ENCODE data around the gene PPM1L. TPM values are rescaled to one million over a fixed set of nuclear protein-coding genes. Genes with fewer than 3 reads are reported as not detected.

Gene PPM1L
- total and polyA plus RNA-seq, 2 donors (not counting 1 experiment from before 2014, with no cell fraction given), result 1.1 to 12.0 TPM

DNA sequence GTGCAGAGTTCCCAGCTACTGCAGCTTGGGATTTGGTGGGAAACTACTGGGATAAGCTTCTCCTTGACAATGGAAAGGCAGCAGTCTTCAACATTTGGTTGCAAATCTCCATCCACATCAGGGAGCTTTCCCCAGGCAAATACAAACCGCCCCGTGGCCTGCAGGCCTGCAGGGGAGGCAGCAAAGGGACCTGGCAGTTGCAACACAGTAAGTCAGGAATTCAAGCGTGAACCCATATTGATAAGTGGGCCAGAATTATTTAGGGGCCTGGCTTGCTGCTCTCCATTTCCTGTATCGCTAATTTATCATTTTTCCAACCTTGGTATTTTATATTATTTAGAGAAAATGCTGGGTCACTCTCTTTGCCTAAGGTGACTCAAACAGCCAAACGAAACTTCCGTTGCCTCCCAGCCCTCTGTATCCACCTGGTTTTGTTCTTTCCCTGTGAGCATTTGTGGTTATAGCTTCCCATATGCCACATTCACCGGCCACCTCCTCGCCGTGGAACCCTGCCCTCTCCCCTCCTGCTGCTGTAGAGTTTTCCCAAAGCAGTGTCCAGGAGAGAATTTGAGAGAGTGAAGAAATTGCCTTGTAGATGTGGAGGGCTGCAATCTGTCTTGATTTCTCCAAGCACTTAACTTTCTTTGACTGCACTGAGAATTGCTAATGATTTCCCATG, 314.4 kb downstream of the PPM1L start:
- no peak overlapping the region for H2AFZ ChIP-seq (ENCODE audit: insufficient read depth, low read depth, low read length, poor library complexity, severe bottlenecking)
- H3K36me3 ChIP-seq (replicated peaks in 1 of 2; ENCODE audit: control extremely low read depth in 1 of 2, control insufficient read depth in 1 of 2, extremely low read depth in 1 of 2, insufficient read depth in 2 of 2, low read length in 1 of 2), result no peaks in the 10 kb centered on the region
- CTCF ChIA-PET, result interaction anchor here (0.8 kb wide), 1 partner anchor 12 kb away, joined by 4 read pairs; no protein-coding TSS in a partner anchor
- H3K79me2 ChIP-seq (ENCODE audit: control insufficient read depth, insufficient read depth, low read length), result no peaks in the 10 kb centered on the region
- no peaks in the 10 kb centered on the region for H3K9me3 ChIP-seq (ENCODE audit: control extremely low read depth in 1 of 3, control insufficient read depth in 2 of 3, insufficient read depth in 1 of 3, low read length in 2 of 3)
- H3K9ac ChIP-seq (ENCODE audit: low read length), result no peak overlapping the region
- H3K4me3 ChIP-seq (ENCODE audit: control extremely low read depth in 1 of 5, extremely low read depth in 1 of 5, insufficient read depth in 1 of 5, low read depth in 2 of 5, low read length in 4 of 5), result no peak overlapping the region
- H3K27ac ChIP-seq (ENCODE audit: low read length in 2 of 2), result no peak overlapping the region
- no peaks in the 10 kb centered on the region for H3K9me3 Mint-ChIP-seq (ENCODE audit: insufficient read depth)
- TF ChIP-seq, protein P1, sequence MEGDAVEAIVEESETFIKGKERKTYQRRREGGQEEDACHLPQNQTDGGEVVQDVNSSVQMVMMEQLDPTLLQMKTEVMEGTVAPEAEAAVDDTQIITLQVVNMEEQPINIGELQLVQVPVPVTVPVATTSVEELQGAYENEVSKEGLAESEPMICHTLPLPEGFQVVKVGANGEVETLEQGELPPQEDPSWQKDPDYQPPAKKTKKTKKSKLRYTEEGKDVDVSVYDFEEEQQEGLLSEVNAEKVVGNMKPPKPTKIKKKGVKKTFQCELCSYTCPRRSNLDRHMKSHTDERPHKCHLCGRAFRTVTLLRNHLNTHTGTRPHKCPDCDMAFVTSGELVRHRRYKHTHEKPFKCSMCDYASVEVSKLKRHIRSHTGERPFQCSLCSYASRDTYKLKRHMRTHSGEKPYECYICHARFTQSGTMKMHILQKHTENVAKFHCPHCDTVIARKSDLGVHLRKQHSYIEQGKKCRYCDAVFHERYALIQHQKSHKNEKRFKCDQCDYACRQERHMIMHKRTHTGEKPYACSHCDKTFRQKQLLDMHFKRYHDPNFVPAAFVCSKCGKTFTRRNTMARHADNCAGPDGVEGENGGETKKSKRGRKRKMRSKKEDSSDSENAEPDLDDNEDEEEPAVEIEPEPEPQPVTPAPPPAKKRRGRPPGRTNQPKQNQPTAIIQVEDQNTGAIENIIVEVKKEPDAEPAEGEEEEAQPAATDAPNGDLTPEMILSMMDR (IDR thresholded peaks at IDR 0.05), result no peak
- H3K4me1 ChIP-seq (ENCODE audit: control insufficient read depth in 2 of 2, insufficient read depth in 2 of 2, low read length in 2 of 2), result peaks cover 39 to 43% of the 10 kb centered on the region in 2 donors
- no peaks in the 10 kb centered on the region for H3K27me3 Mint-ChIP-seq
- H4K20me1 ChIP-seq (ENCODE audit: control insufficient read depth, insufficient read depth, low read length, poor library complexity, severe bottlenecking), result no peaks in the 10 kb centered on the region
- peak overlapping the region; percentile 73 for H3K27ac Mint-ChIP-seq
- H3K4me2 ChIP-seq (replicated peaks; ENCODE audit: low read depth, low read length, poor library complexity, severe bottlenecking), result peak overlapping the region; percentile 48
- H3K4me1 Mint-ChIP-seq, result peaks cover 46% of the 10 kb centered on the region
- no CpG with 5 or more reads among the region's 9 CpGs for WGBS (ENCODE audit: insufficient coverage)
- H3K4me3 Mint-ChIP-seq, result peak overlapping the region; percentile 64
- POLR2A ChIA-PET, result no interaction called here
- intact Hi-C loops (cut with micrococcal nuclease), result loop anchor here (5.0 to 10.0 kb wide), 3 partner anchors 33 to 316 kb away; partner anchors contain the start of genes B3GALNT1 and PPM1L
- H3K27me3 ChIP-seq (replicated peaks in 1 of 4; ENCODE audit: control extremely low read depth in 1 of 4, control insufficient read depth in 3 of 4, insufficient read depth in 4 of 4, low read length in 3 of 4), result no peaks in the 10 kb centered on the region
- ATAC-seq (ENCODE audit: low read depth), result no peak
- no peak for DNase-seq

DNA sequence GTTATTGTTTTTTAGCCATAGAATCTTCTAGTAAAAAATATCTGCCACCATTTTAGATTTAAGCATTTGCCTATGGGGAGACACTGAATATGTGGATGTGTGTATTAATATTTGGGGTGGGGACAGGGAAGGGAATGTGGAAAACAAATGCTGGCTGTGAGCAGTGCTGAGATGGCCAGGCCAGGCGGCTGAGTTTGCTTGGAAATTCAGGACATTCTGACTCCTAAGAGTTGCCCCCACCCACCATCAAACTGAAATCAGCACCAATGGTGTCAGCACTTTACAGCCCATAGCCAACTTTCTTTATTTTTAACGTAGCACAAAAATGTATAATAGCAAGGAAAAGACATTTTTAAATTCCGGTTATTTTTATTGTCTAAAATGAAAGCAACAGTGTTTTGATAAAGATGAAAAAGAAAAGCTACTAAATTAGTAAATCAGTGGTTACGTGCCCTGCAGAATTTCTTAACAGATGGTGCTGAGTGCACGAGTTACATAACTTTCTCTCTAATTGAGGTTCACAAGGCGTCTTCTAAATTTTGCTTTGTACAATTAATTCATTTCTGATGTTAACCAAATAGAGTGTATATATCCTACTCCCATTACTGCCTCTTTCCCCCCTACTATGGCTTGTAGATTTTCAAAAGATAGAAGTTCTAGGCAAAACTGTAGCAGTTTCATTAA, 315.1 kb downstream of the PPM1L start:
- Histone ChIP-seq H3K36me3 (replicated peaks in 1 of 2; ENCODE audit: control extremely low read depth in 1 of 2, control insufficient read depth in 1 of 2, extremely low read depth in 1 of 2, insufficient read depth in 2 of 2, low read length in 1 of 2) (no peaks in the 10 kb centered on the region), H3K9ac (ENCODE audit: low read length) (no peak overlapping the region), H3K79me2 (ENCODE audit: control insufficient read depth, insufficient read depth, low read length) (no peaks in the 10 kb centered on the region), H4K20me1 (ENCODE audit: control insufficient read depth, insufficient read depth, low read length, poor library complexity, severe bottlenecking) (no peaks in the 10 kb centered on the region), H2AFZ (ENCODE audit: insufficient read depth, low read depth, low read length, poor library complexity, severe bottlenecking) (no peak overlapping the region), H3K4me1 (ENCODE audit: control insufficient read depth in 2 of 2, insufficient read depth in 2 of 2, low read length in 2 of 2) (peaks cover 39 to 43% of the 10 kb centered on the region in 2 donors), H3K9me3 (ENCODE audit: control extremely low read depth in 1 of 3, control insufficient read depth in 2 of 3, insufficient read depth in 1 of 3, low read length in 2 of 3) (no peaks in the 10 kb centered on the region), H3K4me2 (replicated peaks; ENCODE audit: low read depth, low read length, poor library complexity, severe bottlenecking) (no peak overlapping the region), H3K4me3 (ENCODE audit: control extremely low read depth in 1 of 5, extremely low read depth in 1 of 5, insufficient read depth in 1 of 5, low read depth in 2 of 5, low read length in 4 of 5) (no peak overlapping the region), H3K27ac (ENCODE audit: low read length in 2 of 2) (no peak overlapping the region), H3K27me3 (replicated peaks in 1 of 4; ENCODE audit: control extremely low read depth in 1 of 4, control insufficient read depth in 3 of 4, insufficient read depth in 4 of 4, low read length in 3 of 4) (no peaks in the 10 kb centered on the region)
- DNase-seq (no peak), ATAC-seq (ENCODE audit: low read depth) (no peak)
- ChIA-PET POLR2A (no interaction called here), CTCF (no interaction called here)
- Mint-ChIP-seq H3K9me3 (ENCODE audit: insufficient read depth) (no peaks in the 10 kb centered on the region), H3K27ac (no peak overlapping the region), H3K4me1 (peaks cover 46% of the 10 kb centered on the region), H3K4me3 (no peak overlapping the region), H3K27me3 (no peaks in the 10 kb centered on the region)
- no peak for TF ChIP-seq EZH2 (IDR thresholded peaks at IDR 0.05; ENCODE audit: borderline replicate concordance, insufficient read depth, low read depth, low read length, poor library complexity, severe bottlenecking)
- TF ChIP-seq, protein P1 (IDR thresholded peaks at IDR 0.05), result no peak
- no CpG with 5 or more reads among the region's 6 CpGs for WGBS (ENCODE audit: insufficient coverage)
- intact Hi-C loops (cut with micrococcal nuclease), result loop anchor here (5.0 to 10.0 kb wide), 3 partner anchors 34 to 316 kb away; partner anchors contain the start of genes B3GALNT1 and PPM1L

Measured in B cell (primary cell).